Left ventricle myocardium inferior (tissue), 1 donor: ENCODE results near the gene GRM7. TPM values are rescaled to one million over a fixed set of nuclear protein-coding genes. Genes with fewer than 3 reads are reported as not detected.

Experiments used
- DNase-seq: peaks from one replicate; pipeline ENCODE4 v3.0.0-alpha.2; 2020
- H3K27ac ChIP-seq: fragments of 200-600 bp; replicated peaks from 2 replicates; pipeline ENCODE4 v1.8.0; 2021
- H3K27me3 ChIP-seq: fragments of 200-600 bp; 2 replicates; pipeline ENCODE4 v1.8.0; 2021; ENCODE audit warnings: low read depth
- H3K36me3 ChIP-seq: fragments of 200-600 bp; 2 replicates; pipeline ENCODE4 v1.8.0; 2021
- H3K4me1 ChIP-seq: fragments of 200-600 bp; 2 replicates; pipeline ENCODE4 v1.8.0; 2021
- H3K4me3 ChIP-seq: fragments of 200-600 bp; 2 replicates; pipeline ENCODE4 v1.8.0; 2021; ENCODE audit warnings: mild to moderate bottlenecking, moderate library complexity
- H3K9me3 ChIP-seq: fragments of 200-600 bp; replicated peaks from 2 replicates; pipeline ENCODE4 v1.8.0; 2021
- CTCF ChIP-seq: fragments of 200-600 bp; IDR thresholded peaks from 2 replicates; pipeline ENCODE4 v1.8.0; 2021; ENCODE audit warnings: antibody characterized with exemption, mild to moderate bottlenecking, borderline replicate concordance
- intact Hi-C: fragments of 100-400 bp; cut with micrococcal nuclease; formaldehyde crosslinking; loops from one replicate; pipeline ENCODE4 v1.11.0; 2022
- total RNA-seq: library from RNA; stranded (reverse); fragmentation: NEBNext Ultra II Directional; extraction: Animal tissue kit (Norgen Biotek cat#: 25700); gene quantifications from one replicate; pipeline ENCODE4 v1.2.1, GENCODE V29; 2021
- donor health status: DM: no; HTN: yes; CAD: no; lungs with severe emphysema.

GRM7 gene
- total RNA-seq, 1 donor from 2014 or later, result not detected

- H3K27me3 ChIP-seq, result no peaks in the 10 kb centered on the region
- intact Hi-C loops, result no loop called here
- H3K4me3 ChIP-seq, result no peak overlapping the region
- no peak overlapping the region for H3K27ac ChIP-seq
- H3K9me3 ChIP-seq, result peaks cover 19% of the 10 kb centered on the region
- H3K36me3 ChIP-seq, result no peaks in the 10 kb centered on the region
- no peak for DNase-seq
- H3K4me1 ChIP-seq, result no peaks in the 10 kb centered on the region
- TF ChIP-seq CTCF, result no peak
Measured at GRCh38 chr3:7487763-7488162, 626.8 kb downstream of the GRM7 start.

DNA sequence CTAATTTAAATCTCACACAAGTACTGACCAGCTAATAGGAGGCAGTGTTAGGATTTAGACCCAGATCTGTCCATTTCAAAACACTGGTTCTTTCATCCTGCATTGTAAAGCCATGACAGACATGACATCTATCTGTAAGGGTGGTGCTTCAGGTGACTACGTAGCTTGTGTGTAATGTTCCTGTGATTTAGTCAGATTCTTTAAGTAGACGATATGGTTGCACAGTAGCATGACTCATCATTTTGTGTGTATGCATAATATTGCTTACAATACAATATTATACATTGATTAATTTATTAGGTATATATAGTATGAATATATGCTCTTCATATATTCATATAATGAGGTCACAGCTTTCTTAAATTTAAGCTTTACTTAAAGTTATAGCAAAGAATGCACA is 628.5 kb downstream of the GRM7 start:
- Histone ChIP-seq H3K4me1 (no peaks in the 10 kb centered on the region), H3K27ac (no peak overlapping the region), H3K4me3 (no peak overlapping the region), H3K9me3 (peaks cover 35% of the 10 kb centered on the region), H3K27me3 (no peaks in the 10 kb centered on the region), H3K36me3 (no peaks in the 10 kb centered on the region)
- no peak for DNase-seq
- TF ChIP-seq CTCF, result no peak
- intact Hi-C loops, result no loop called here

DNA sequence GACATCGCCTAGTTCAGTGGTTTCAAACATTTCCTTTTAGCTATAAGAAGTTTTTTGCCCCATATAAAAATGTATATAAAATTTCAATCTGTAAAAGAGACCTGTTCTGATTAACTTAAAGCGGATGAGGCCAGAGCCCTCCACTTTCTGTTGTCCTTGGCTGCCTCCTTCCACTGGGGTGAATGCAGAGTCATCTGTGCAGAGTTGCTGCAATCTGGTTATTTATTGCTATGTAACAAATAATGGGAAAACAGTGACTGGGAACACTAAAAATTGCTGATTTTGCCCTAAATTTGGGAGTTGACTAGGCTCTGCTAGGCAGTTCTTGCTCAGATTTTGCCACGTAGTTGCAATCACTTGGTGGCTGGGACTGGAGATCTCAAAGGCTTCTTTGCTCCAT is 637.8 kb downstream of the GRM7 start:
- Histone ChIP-seq H3K9me3 (peaks cover 23% of the 10 kb centered on the region), H3K36me3 (no peaks in the 10 kb centered on the region), H3K27ac (no peak overlapping the region), H3K4me1 (no peaks in the 10 kb centered on the region), H3K27me3 (no peaks in the 10 kb centered on the region), H3K4me3 (no peak overlapping the region)
- intact Hi-C loops, result no loop called here
- no peak for TF ChIP-seq CTCF
- DNase-seq, result no peak

DNA sequence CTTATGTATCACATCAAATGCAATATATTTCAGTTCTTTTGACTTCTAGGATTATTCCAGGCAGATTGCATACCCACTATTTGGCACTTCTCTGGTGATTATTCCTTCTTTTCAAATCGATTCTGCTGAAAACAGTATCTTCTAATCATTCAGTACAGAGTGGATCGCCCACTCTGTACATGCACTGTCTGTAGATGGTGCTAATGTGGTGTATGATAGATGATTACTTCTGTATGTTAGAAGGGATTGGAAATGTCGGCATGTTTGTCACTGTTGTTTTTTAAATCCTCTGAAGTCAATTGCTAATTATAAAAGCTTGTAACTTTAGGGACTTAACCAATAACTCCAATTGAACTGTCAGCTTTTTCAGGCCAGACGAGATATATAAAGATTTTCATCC is 642.5 kb downstream of the GRM7 start:
- intact Hi-C loops, result no loop called here
- no peaks in the 10 kb centered on the region for H3K27me3 ChIP-seq
- no peaks in the 10 kb centered on the region for H3K36me3 ChIP-seq
- H3K4me3 ChIP-seq, result no peak overlapping the region
- peaks cover 16% of the 10 kb centered on the region for H3K9me3 ChIP-seq
- H3K4me1 ChIP-seq, result peaks cover 12% of the 10 kb centered on the region
- TF ChIP-seq CTCF, result no peak
- DNase-seq, result no peak
- no peak overlapping the region for H3K27ac ChIP-seq

- H3K4me1 ChIP-seq, result peaks cover 18% of the 10 kb centered on the region
- no peak overlapping the region for H3K4me3 ChIP-seq
- H3K9me3 ChIP-seq, result peaks cover 16% of the 10 kb centered on the region
- H3K27me3 ChIP-seq, result no peaks in the 10 kb centered on the region
- intact Hi-C loops, result no loop called here
- H3K27ac ChIP-seq, result peak overlapping the region; percentile 76
- no peak for DNase-seq
- H3K36me3 ChIP-seq, result no peaks in the 10 kb centered on the region
- no peak for TF ChIP-seq CTCF
Measured at GRCh38 chr3:7504886-7505775, 644.2 kb downstream of the GRM7 start.
